IMR-90 (cell line): ENCODE data around the gene HOMER3. TPM values are rescaled to one million over a fixed set of nuclear protein-coding genes. Genes with fewer than 3 reads are reported as not detected.

Experiments used
- ATAC-seq: fragments of 200-7000 bp; cut with Tn5 transposase; 2 replicates; pipeline ENCODE4 v1.9.1; 2020; ENCODE audit warnings: low read depth, mild to moderate bottlenecking, moderate library complexity
- BruUV-seq: library from RNA; stranded (reverse); fragments of 400-500 nt; replicated peaks from 2 replicates; lab custom pipeline; 2021; lab: Mats Ljungman, UMichigan
- CTCF ChIA-PET: fragments of 300-600 bp; formaldehyde crosslinking; extraction: SDS; loops from one replicate; lab custom pipeline; 2021; ENCODE audit warnings: antibody characterized with exemption; lab: Yijun Ruan, JAX
- POLR2A ChIA-PET: fragments of 300-600 bp; sonication (Branson Sonifier 250); formaldehyde crosslinking; loops from one replicate; lab custom pipeline; 2022; ENCODE audit warnings: antibody characterized with exemption; ENCODE audit not compliant: unreplicated experiment; lab: Charles Lee
- DNase-seq: peaks from one replicate; pipeline ENCODE4 v3.0.0; 2013
- H2AFZ ChIP-seq: replicated peaks from 2 replicates; pipeline ENCODE3; 2013; ENCODE audit warnings: low read length, mild to moderate bottlenecking; ENCODE audit not compliant: poor library complexity
- H2AK5ac ChIP-seq: 2 replicates; pipeline ENCODE4 v1.6.1; 2013; ENCODE audit warnings: low read depth, low read length, inconsistent platforms
- H2AK9ac ChIP-seq: replicated peaks from 2 replicates; pipeline ENCODE3; 2013; ENCODE audit warnings: mild to moderate bottlenecking, low read depth, low read length, moderate library complexity; ENCODE audit not compliant: poor library complexity
- H2BK120ac ChIP-seq: 2 replicates; pipeline ENCODE4 v1.6.1; 2013; ENCODE audit warnings: low read depth, low read length, inconsistent platforms
- H2BK15ac ChIP-seq: 3 replicates; pipeline ENCODE4 v1.6.1; 2013; ENCODE audit warnings: low read depth, low read length, inconsistent platforms
- H2BK20ac ChIP-seq: 2 replicates; pipeline ENCODE4 v1.6.1; 2013; ENCODE audit warnings: low read depth, mild to moderate bottlenecking, inconsistent platforms, low read length, moderate library complexity
- H2BK5ac ChIP-seq: 2 replicates; pipeline ENCODE4 v1.6.1; 2013; ENCODE audit warnings: mild to moderate bottlenecking, low read depth, low read length, inconsistent platforms; ENCODE audit not compliant: poor library complexity, severe bottlenecking
- H3K14ac ChIP-seq: replicated peaks from 2 replicates; pipeline ENCODE4 v1.6.1; 2013; ENCODE audit warnings: low read depth, low read length, inconsistent platforms
- H3K18ac ChIP-seq: 2 replicates; pipeline ENCODE4 v1.6.1; 2013; ENCODE audit warnings: low read depth, low read length, control low read depth
- H3K23ac ChIP-seq: 2 replicates; pipeline ENCODE4 v1.6.1; 2013; ENCODE audit warnings: low read depth, low read length, inconsistent platforms
- H3K27ac ChIP-seq: 2 replicates; pipeline ENCODE4 v1.5.1; 2013; ENCODE audit warnings: mild to moderate bottlenecking, control low read depth, low read length; ENCODE audit not compliant: insufficient read depth
- H3K27me3 ChIP-seq: 2 replicates; pipeline ENCODE4 v1.6.1; 2013; ENCODE audit warnings: low read length; ENCODE audit not compliant: control insufficient read depth, insufficient read depth
- H3K36me3 ChIP-seq: 2 replicates; pipeline ENCODE4 v1.6.1; 2013; ENCODE audit warnings: low read length, mixed read lengths; ENCODE audit not compliant: control insufficient read depth, insufficient read depth
- H3K4ac ChIP-seq: 2 replicates; pipeline ENCODE4 v1.6.1; 2013; ENCODE audit warnings: low read depth, low read length, inconsistent platforms
- H3K4me1 ChIP-seq: 2 replicates; pipeline ENCODE4 v1.6.1; 2013; ENCODE audit warnings: low read length, mixed read lengths; ENCODE audit not compliant: control insufficient read depth, insufficient read depth
- H3K4me2 ChIP-seq: 2 replicates; pipeline ENCODE4 v1.6.1; 2013; ENCODE audit warnings: low read depth, mild to moderate bottlenecking, control low read depth, low read length, moderate library complexity
- H3K4me3 ChIP-seq: 2 replicates; pipeline ENCODE4 v1.5.1; 2013; ENCODE audit warnings: low read depth, mild to moderate bottlenecking, control low read depth, low read length, moderate library complexity; ENCODE audit not compliant: insufficient read depth
- H3K56ac ChIP-seq: 2 replicates; pipeline ENCODE4 v1.6.1; 2013; ENCODE audit warnings: low read length, inconsistent platforms; ENCODE audit not compliant: insufficient read depth; ENCODE audit errors: extremely low read depth
- H3K79me1 ChIP-seq, 2 experiments: 2 replicates each; pipeline ENCODE4 v1.6.1; 2013; ENCODE audit warnings: low read length in 2 of 2, inconsistent platforms in 1 of 2, low read depth in 1 of 2
- H3K9ac ChIP-seq: 2 replicates; pipeline ENCODE4 v1.6.1; 2013; ENCODE audit warnings: low read depth, low read length, control low read depth
- H3K9me1 ChIP-seq: 2 replicates; pipeline ENCODE4 v1.6.1; 2013; ENCODE audit warnings: low read length, inconsistent platforms; ENCODE audit not compliant: insufficient read depth
- H3K9me3 ChIP-seq: 2 replicates; pipeline ENCODE4 v1.6.1; 2013; ENCODE audit warnings: low read length; ENCODE audit not compliant: control insufficient read depth, insufficient read depth
- H4K20me1 ChIP-seq: 2 replicates; pipeline ENCODE4 v1.6.1; 2013; ENCODE audit warnings: low read length, inconsistent platforms; ENCODE audit not compliant: insufficient read depth
- H4K5ac ChIP-seq: 2 replicates; pipeline ENCODE4 v1.6.1; 2013; ENCODE audit warnings: mild to moderate bottlenecking, low read depth, low read length, control low read depth
- H4K8ac ChIP-seq, 2 experiments: 2 replicates each; pipeline ENCODE4 v1.6.1; 2013; ENCODE audit warnings: low read depth in 2 of 2, low read length in 2 of 2, control low read depth in 1 of 2, inconsistent platforms in 1 of 2
- H4K91ac ChIP-seq: 2 replicates; pipeline ENCODE4 v1.6.1; 2013; ENCODE audit warnings: low read depth, low read length, inconsistent platforms; ENCODE audit not compliant: insufficient read depth
- ELK1 ChIP-seq: fragments of 150-350 bp; IDR thresholded peaks from 2 replicates; pipeline ENCODE4 v1.6.1; 2016; ENCODE audit warnings: low read depth, mild to moderate bottlenecking, low read length, moderate library complexity, borderline replicate concordance
- FOS ChIP-seq: fragments of 150-350 bp; IDR thresholded peaks from 2 replicates; pipeline ENCODE4 v1.6.1; 2016; ENCODE audit warnings: low read depth, low read length
- NFE2L2 ChIP-seq: fragments of 150-350 bp; IDR thresholded peaks from 2 replicates; pipeline ENCODE4 v1.6.1; 2016; ENCODE audit warnings: low read depth, mild to moderate bottlenecking, low read length
- POLR2A ChIP-seq: IDR thresholded peaks from 2 replicates; pipeline ENCODE4 v1.6.1; 2012; ENCODE audit warnings: mild to moderate bottlenecking, low read depth, low read length
- RFX5 ChIP-seq: IDR thresholded peaks from 2 replicates; pipeline ENCODE4 v1.8.0; 2012; ENCODE audit warnings: low read depth, mild to moderate bottlenecking, low read length, moderate library complexity
- SMC3 ChIP-seq: fragments of 150-350 bp; IDR thresholded peaks from 2 replicates; pipeline ENCODE4 v1.6.1; 2016; ENCODE audit warnings: low read depth, mild to moderate bottlenecking, antibody characterized with exemption, low read length, moderate library complexity
- USF2 ChIP-seq: fragments of 150-350 bp; IDR thresholded peaks from 2 replicates; pipeline ENCODE4 v1.6.1; 2017; ENCODE audit warnings: mild to moderate bottlenecking, antibody characterized with exemption, low read length, low read depth
- WGBS, 2 experiments: methylation state at CpG; one replicate each; pipeline versions ENCODE4 v1.1.5 to v1.1.7; 2013; ENCODE audit warnings: missing lambda C conversion rate in 2 of 2; ENCODE audit not compliant: insufficient read length in 1 of 2; ENCODE audit errors: extremely low coverage in 2 of 2; 5-methylcytosine and 5-hydroxymethylcytosine counted together
- dilution Hi-C: fragments of 300-500 bp; cut with HindIII; formaldehyde crosslinking; loops from one replicate; pipeline ENCODE4 v1.14.3; 2018; ENCODE audit warnings: low sequenced_read_pairs; ENCODE audit not compliant: unreplicated experiment
- in situ Hi-C: fragments of 300-500 bp; cut with MboI; formaldehyde crosslinking; loops from 3 replicates; pipeline ENCODE4 v1.14.3; 2019; ENCODE audit warnings: low sequenced_read_pairs, inconsistent platforms, mixed read lengths
- intact Hi-C: fragments of 100-400 bp; cut with micrococcal nuclease; formaldehyde crosslinking; loops from 2 replicates; pipeline ENCODE4 v1.10.0; 2022
- polyA plus RNA-seq, 3 experiments: library from polyadenylated mRNA; depleted of rRNA; stranded (reverse); fragments of >200 nt; gene quantifications; 2 replicates each; pipeline ENCODE4 v1.2.3, GENCODE V29; 2012; ENCODE audit warnings: low replicate concordance in 1 of 3
- total RNA-seq: library from RNA; depleted of rRNA; stranded (reverse); fragments of >200 nt; gene quantifications from 2 replicates; pipeline ENCODE4 v1.2.3, GENCODE V29; 2012

The HOMER3 gene
- total and polyA plus RNA-seq, 2 of the 4 experiments (the other 2 are of a cell fraction): 53.4 to 77.0 TPM

GRCh38 chr19:18924684-18925213, 16.3 kb downstream of the HOMER3 start:
- Histone ChIP-seq H3K9me3 (no peaks in the 10 kb centered on the region), H3K4ac (no peak overlapping the region), H3K36me3 (peaks cover 62% of the 10 kb centered on the region), H3K4me3 (no peak overlapping the region), H2BK5ac (no peak overlapping the region), H3K56ac (no peak overlapping the region), H4K5ac (no peak overlapping the region), H3K18ac (no peak overlapping the region), H2AK9ac (no peak overlapping the region), H3K27ac (no peak overlapping the region), H4K20me1 (peaks cover 32% of the 10 kb centered on the region), H3K4me2 (no peak overlapping the region), H2BK20ac (no peak overlapping the region), H3K9ac (no peak overlapping the region), H3K4me1 (peaks cover 5% of the 10 kb centered on the region), H4K91ac (no peak overlapping the region), H3K27me3 (no peaks in the 10 kb centered on the region), H4K8ac (no peak overlapping the region), H2AK5ac (no peak overlapping the region), H3K9me1 (peaks cover 7% of the 10 kb centered on the region), H3K14ac (no peak overlapping the region), H2BK120ac (no peak overlapping the region), H2AFZ (no peak overlapping the region), H3K23ac (no peak overlapping the region), H2BK15ac (no peak overlapping the region), H3K79me1 (peaks cover 18 to 38% of the 10 kb centered on the region in 2 experiments)
- dilution Hi-C loops (no loop called here), in situ Hi-C loops (no loop called here), intact Hi-C loops (no loop called here)
- POLR2A ChIA-PET: no interaction called here
- ATAC-seq (no peak), DNase-seq (no peak)
- BruUV-seq: no TSS peak
- CTCF ChIA-PET: no interaction called here
- no peak for TF ChIP-seq FOS
- TF ChIP-seq POLR2A: no peak
- TF ChIP-seq USF2: no peak
- TF ChIP-seq RFX5: no peak
- no peak for TF ChIP-seq ELK1
- no peak for TF ChIP-seq NFE2L2
- no peak for TF ChIP-seq SMC3
- 100% methylated on average over 1 of the region's 15 CpGs; no CpG with 5 or more reads in 1 of the 2 experiments for WGBS, 2 experiments
